Neural cell (in vitro differentiated cells): Measurements from ENCODE around the gene ADGRA1. TPM values are rescaled to one million over a fixed set of nuclear protein-coding genes. Genes with fewer than 3 reads are reported as not detected.
"Not testable (repeated sequence)": the region's sequence is repeated elsewhere in the genome, so short reads cannot be mapped to it uniquely, and the experiment has no call there.

ENCODE experiments used
- H2AFZ ChIP-seq: fragments of 200-600, 300-800 bp; sonication (generic), shearing (Covaris generic); 2 replicates; pipeline ENCODE4 v1.6.0; 2014; ENCODE audit warnings: low read depth, mild to moderate bottlenecking, antibody characterized with exemption, low read length, moderate library complexity
- H3F3A ChIP-seq: fragments of 200-600 bp; shearing (Covaris generic); 2 replicates; pipeline ENCODE4 v1.6.1; 2016; ENCODE audit warnings: mild to moderate bottlenecking, moderate library complexity, mixed read lengths, antibody characterized with exemption, low read length; ENCODE audit not compliant: insufficient read depth, poor library complexity, severe bottlenecking
- H3K27ac ChIP-seq: fragments of 200-600, 300-800 bp; sonication (generic), shearing (Covaris generic); 2 replicates; pipeline ENCODE4 v1.5.1; 2014; ENCODE audit warnings: mild to moderate bottlenecking, low read length, moderate library complexity
- H3K27me3 ChIP-seq: fragments of 300-800, 200-600 bp; sonication (generic), shearing (Covaris generic); 2 replicates; pipeline ENCODE4 v1.6.0; 2014; ENCODE audit warnings: mild to moderate bottlenecking, low read depth, low read length, moderate library complexity; ENCODE audit not compliant: insufficient read depth
- H3K36me3 ChIP-seq: fragments of 300-800, 200-600 bp; sonication (generic), shearing (Covaris generic); 2 replicates; pipeline ENCODE4 v1.5.1; 2014; ENCODE audit warnings: mild to moderate bottlenecking, antibody characterized with exemption, low read length, moderate library complexity; ENCODE audit not compliant: insufficient read depth
- H3K4me2 ChIP-seq: fragments of 300-800, 200-600 bp; sonication (generic), shearing (Covaris generic); 2 replicates; pipeline ENCODE4 v1.6.0; 2014; ENCODE audit warnings: mild to moderate bottlenecking, low read length
- H3K4me3 ChIP-seq: fragments of 300-800, 200-600 bp; sonication (generic), shearing (Covaris generic); 2 replicates; pipeline ENCODE4 v1.5.1; 2014; ENCODE audit warnings: mild to moderate bottlenecking, low read length, moderate library complexity
- H3K79me2 ChIP-seq: fragments of 200-600 bp; shearing (Covaris generic); replicated peaks from 2 replicates; pipeline ENCODE4 v1.6.0; 2014; ENCODE audit warnings: mild to moderate bottlenecking, low read length, moderate library complexity; ENCODE audit not compliant: insufficient read depth
- H3K9ac ChIP-seq: fragments of 300-800, 200-600 bp; sonication (generic), shearing (Covaris generic); 2 replicates; pipeline ENCODE4 v1.6.1; 2016; ENCODE audit warnings: mild to moderate bottlenecking, low read length, mixed read lengths
- H3K9me2 ChIP-seq: fragments of 200-600 bp; shearing (Covaris generic); 2 replicates; pipeline ENCODE4 v1.6.1; 2016; ENCODE audit warnings: mild to moderate bottlenecking, low read length, mixed read lengths; ENCODE audit not compliant: insufficient read depth
- H3K9me3 ChIP-seq: fragments of 200-600, 300-800 bp; sonication (generic), shearing (Covaris generic); 2 replicates; pipeline ENCODE4 v1.6.1; 2016; ENCODE audit warnings: mild to moderate bottlenecking, mixed run types, low read length, moderate library complexity, mixed read lengths
- H4K20me1 ChIP-seq: fragments of 200-600 bp; shearing (Covaris generic); 2 replicates; pipeline ENCODE4 v1.6.1; 2016; ENCODE audit warnings: mild to moderate bottlenecking, mixed run types; ENCODE audit not compliant: insufficient read depth
- EP300 ChIP-seq: fragments of 450-650 bp; conservative IDR thresholded peaks from 2 replicates; pipeline ENCODE4 v1.6.1; 2014; ENCODE audit warnings: antibody characterized with exemption, mild to moderate bottlenecking, moderate library complexity; ENCODE audit not compliant: poor library complexity, severe bottlenecking
- EZH2 ChIP-seq: fragments of 200-600, 300-800 bp; shearing (Covaris generic), sonication (generic); IDR thresholded peaks from 2 replicates; pipeline ENCODE4 v1.6.1; 2014; ENCODE audit warnings: antibody characterized with exemption, low read length, borderline replicate concordance, mild to moderate bottlenecking; ENCODE audit not compliant: insufficient read depth, poor library complexity, severe bottlenecking
- MXI1 ChIP-seq: fragments of 450-650 bp; conservative IDR thresholded peaks from 2 replicates; pipeline ENCODE4 v1.6.1; 2014; ENCODE audit warnings: antibody characterized with exemption, mild to moderate bottlenecking; ENCODE audit not compliant: poor library complexity, severe bottlenecking
- POLR2AphosphoS5 ChIP-seq: IDR thresholded peaks from 2 replicates; pipeline ENCODE4 v1.6.1; 2012
- RAD21 ChIP-seq: fragments of 450-650 bp; conservative IDR thresholded peaks from 2 replicates; pipeline ENCODE4 v1.6.1; 2014; ENCODE audit warnings: antibody characterized with exemption, mild to moderate bottlenecking, moderate library complexity
- REST ChIP-seq: IDR thresholded peaks from 2 replicates; pipeline ENCODE4 v1.6.1; 2012; ENCODE audit warnings: borderline replicate concordance
- SMC3 ChIP-seq: fragments of 450-650 bp; conservative IDR thresholded peaks from 2 replicates; pipeline ENCODE4 v1.6.1; 2014; ENCODE audit warnings: antibody characterized with exemption, mild to moderate bottlenecking, moderate library complexity; ENCODE audit not compliant: poor library complexity
- TAF1 ChIP-seq: IDR thresholded peaks from 2 replicates; pipeline ENCODE4 v1.6.1; 2012; ENCODE audit warnings: low read depth
- polyA plus RNA-seq: library from polyadenylated mRNA; depleted of rRNA; stranded (reverse); fragments of >200 nt; gene quantifications from 2 replicates; pipeline ENCODE4 v1.2.3, GENCODE V29; 2014
- TF ChIP-seq, protein P1 (sequence below): fragments of 450-650 bp; IDR thresholded peaks from 2 replicates; pipeline ENCODE4 v1.5.1; 2014; ENCODE audit warnings: antibody characterized with exemption, mild to moderate bottlenecking, moderate library complexity; ENCODE audit not compliant: poor library complexity, severe bottlenecking

Gene ADGRA1
- polyA plus RNA-seq, 1 donor from 2014 or later, result 2.2 TPM

DNA sequence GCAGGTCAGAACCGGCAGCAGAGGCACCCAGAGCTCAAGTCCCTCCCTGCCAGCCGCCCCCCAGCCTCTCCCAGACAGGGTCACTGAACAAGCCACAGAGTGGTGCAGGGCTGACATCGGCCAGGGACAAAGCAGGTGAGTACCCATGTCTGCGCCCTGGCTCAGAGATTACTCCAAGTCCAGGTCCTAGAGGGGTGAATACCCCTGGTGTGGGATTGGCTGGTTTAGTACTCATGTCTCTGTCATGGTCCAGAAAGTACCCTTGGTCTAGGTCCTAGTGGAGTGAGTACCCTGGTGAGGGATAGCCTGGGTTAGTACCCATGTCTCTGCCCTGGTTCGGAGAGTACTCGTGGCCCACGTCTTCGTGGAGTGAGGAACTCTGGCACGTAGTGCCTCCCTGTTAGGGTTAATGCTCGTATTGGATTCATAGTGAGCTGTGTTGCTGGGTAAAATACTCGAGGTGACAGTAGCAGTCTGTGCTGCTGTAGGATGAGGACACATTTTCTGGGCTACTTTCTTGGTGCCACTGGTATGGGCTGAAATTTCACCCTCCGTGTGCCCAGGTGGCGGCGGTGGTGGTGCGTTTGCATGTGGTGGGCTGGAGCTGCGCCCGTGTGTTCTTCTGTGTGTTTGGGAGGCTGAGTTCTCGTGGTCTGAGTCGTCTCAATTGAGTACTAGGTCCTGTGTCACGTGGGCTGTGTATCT is 46.8 kb downstream of the ADGRA1 start:
- no peak overlapping the region for H3K4me2 ChIP-seq
- H3K27me3 ChIP-seq, result no peaks in the 10 kb centered on the region
- H3K9me2 ChIP-seq, result no peaks in the 10 kb centered on the region
- H3K9me3 ChIP-seq, result no peaks in the 10 kb centered on the region
- no peaks in the 10 kb centered on the region for H3F3A ChIP-seq
- H4K20me1 ChIP-seq, result no peaks in the 10 kb centered on the region
- TF ChIP-seq SMC3, result no peak
- TF ChIP-seq REST, result no peak
- no peak for TF ChIP-seq MXI1
- no peak for TF ChIP-seq EZH2
- TF ChIP-seq, protein P1, sequence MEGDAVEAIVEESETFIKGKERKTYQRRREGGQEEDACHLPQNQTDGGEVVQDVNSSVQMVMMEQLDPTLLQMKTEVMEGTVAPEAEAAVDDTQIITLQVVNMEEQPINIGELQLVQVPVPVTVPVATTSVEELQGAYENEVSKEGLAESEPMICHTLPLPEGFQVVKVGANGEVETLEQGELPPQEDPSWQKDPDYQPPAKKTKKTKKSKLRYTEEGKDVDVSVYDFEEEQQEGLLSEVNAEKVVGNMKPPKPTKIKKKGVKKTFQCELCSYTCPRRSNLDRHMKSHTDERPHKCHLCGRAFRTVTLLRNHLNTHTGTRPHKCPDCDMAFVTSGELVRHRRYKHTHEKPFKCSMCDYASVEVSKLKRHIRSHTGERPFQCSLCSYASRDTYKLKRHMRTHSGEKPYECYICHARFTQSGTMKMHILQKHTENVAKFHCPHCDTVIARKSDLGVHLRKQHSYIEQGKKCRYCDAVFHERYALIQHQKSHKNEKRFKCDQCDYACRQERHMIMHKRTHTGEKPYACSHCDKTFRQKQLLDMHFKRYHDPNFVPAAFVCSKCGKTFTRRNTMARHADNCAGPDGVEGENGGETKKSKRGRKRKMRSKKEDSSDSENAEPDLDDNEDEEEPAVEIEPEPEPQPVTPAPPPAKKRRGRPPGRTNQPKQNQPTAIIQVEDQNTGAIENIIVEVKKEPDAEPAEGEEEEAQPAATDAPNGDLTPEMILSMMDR, result no peak
- no peak for TF ChIP-seq TAF1
- TF ChIP-seq EP300, result no peak
- TF ChIP-seq RAD21, result no peak
- TF ChIP-seq POLR2AphosphoS5, result no peak
- H3K9ac ChIP-seq, result no peak overlapping the region
- no peak overlapping the region for H3K4me3 ChIP-seq
- no peak overlapping the region for H2AFZ ChIP-seq
- no peaks in the 10 kb centered on the region for H3K79me2 ChIP-seq
- no peak overlapping the region for H3K27ac ChIP-seq
- no peaks in the 10 kb centered on the region for H3K36me3 ChIP-seq

DNA sequence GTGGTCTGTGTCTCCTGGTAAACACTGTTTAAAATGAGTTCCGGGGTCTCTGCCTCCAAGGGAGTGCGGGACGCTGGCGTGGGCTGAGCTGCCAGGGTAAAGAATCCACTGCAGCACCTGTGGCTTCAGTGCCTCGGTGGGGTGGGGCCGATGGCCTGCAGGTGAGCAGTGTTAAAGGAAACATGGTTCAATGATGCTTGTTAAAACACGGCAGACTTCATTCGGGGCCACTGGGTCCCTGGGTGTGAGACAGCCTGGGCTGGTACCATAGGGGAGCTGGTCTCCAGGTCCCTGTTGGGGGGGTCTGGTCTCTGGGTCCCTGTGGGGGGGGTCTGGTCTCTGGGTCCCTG is 47.4 kb downstream of the ADGRA1 start:
- Histone ChIP-seq H3K36me3 (no peaks in the 10 kb centered on the region), H3K9ac (no peak overlapping the region), H3K27me3 (no peaks in the 10 kb centered on the region), H4K20me1 (no peaks in the 10 kb centered on the region), H2AFZ (no peak overlapping the region), H3K27ac (no peak overlapping the region), H3K79me2 (no peaks in the 10 kb centered on the region), H3K4me2 (no peak overlapping the region), H3K9me2 (no peaks in the 10 kb centered on the region), H3F3A (no peaks in the 10 kb centered on the region), H3K9me3 (no peaks in the 10 kb centered on the region), H3K4me3 (no peak overlapping the region)
- TF ChIP-seq MXI1, result no peak
- TF ChIP-seq TAF1, result no peak
- TF ChIP-seq REST, result no peak
- no peak for TF ChIP-seq RAD21
- TF ChIP-seq POLR2AphosphoS5, result no peak
- TF ChIP-seq, protein P1, result no peak
- no peak for TF ChIP-seq EP300
- no peak for TF ChIP-seq EZH2
- no peak for TF ChIP-seq SMC3

- H3K4me2 ChIP-seq, H2AFZ ChIP-seq, H3K4me3 ChIP-seq, H4K20me1 ChIP-seq, H3K27ac ChIP-seq, H3K27me3 ChIP-seq, H3K9ac ChIP-seq, H3K9me3 ChIP-seq, H3K36me3 ChIP-seq, H3K79me2 ChIP-seq, H3K9me2 ChIP-seq, H3F3A ChIP-seq: not testable (repeated sequence)
These were observed 49.9 kb downstream of the ADGRA1 start for GRCh38 chr10:133137486-133138145.
